HG03045 (cell line): ENCODE measurements around the gene ZG16.
"Not testable (repeated sequence)": the region's sequence is repeated elsewhere in the genome, so short reads cannot be mapped to it uniquely, and the experiment has no call there.

ENCODE experiments used
- ATAC-seq: cut with Tn5 transposase; IDR thresholded peaks from one replicate; pipeline ENCODE4 v1.9.1; 2021; ENCODE audit warnings: mild to moderate bottlenecking, moderate library complexity; ENCODE audit not compliant: unreplicated experiment

Gene ZG16

DNA sequence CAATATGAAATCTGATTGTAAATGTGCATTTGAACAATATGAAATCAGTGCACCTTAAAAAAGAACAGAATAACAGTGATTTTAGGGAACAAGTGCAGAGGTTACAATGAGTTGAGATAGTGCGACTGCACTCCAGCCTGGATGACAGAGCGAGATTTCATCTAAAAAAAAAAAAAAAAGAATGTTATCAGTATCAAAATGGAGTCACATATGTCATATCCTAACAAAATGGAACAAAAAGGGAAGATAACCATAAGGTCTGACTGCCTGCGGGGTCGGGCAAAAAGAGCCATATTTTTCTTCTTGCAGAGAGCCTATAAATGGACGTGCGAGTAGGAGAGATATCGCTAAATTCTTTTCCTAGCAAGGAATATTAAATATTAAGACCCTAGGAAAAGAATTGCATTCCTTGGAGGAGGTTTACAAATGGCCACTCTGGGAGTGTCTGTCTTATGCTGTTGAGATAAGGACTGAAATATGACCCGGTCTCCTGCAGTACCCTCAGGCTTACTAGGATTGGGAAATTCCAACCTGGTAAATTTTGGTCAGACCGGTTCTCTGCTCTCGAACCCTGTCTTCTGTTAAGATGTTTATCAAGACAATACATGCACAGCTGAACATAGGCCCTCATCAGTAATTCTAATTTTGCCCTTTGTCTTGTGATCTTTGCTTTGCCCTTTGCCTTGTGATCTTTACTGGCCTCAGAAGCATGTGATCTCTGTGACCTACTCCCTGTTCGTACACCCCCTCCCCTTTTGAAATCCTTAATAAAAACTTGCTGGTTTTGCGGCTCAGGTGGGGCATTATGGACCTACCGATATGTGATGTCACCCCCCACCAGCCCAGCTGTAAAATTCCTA, 5.3 kb downstream of the ZG16 start:
- not testable (repeated sequence) for ATAC-seq

DNA sequence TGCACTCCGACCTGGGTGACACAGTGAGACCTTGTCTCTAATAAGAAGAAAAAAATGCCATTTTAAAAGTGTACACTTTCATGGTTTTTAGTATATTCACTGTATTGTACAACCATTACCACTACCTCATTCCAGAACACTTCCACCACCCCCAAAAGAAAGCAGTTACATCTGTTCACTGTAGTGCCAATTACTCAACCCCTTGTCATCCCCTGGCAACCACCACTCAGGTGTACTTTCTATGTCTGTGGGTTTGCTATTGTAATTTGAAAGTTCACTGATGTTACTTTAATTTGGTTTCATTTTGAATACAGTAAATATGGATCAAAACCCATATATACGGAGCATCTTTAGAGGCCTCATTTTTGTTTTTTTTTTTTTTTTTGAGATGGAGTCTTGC, 6.1 kb downstream of the ZG16 start:
- no peak for ATAC-seq

DNA sequence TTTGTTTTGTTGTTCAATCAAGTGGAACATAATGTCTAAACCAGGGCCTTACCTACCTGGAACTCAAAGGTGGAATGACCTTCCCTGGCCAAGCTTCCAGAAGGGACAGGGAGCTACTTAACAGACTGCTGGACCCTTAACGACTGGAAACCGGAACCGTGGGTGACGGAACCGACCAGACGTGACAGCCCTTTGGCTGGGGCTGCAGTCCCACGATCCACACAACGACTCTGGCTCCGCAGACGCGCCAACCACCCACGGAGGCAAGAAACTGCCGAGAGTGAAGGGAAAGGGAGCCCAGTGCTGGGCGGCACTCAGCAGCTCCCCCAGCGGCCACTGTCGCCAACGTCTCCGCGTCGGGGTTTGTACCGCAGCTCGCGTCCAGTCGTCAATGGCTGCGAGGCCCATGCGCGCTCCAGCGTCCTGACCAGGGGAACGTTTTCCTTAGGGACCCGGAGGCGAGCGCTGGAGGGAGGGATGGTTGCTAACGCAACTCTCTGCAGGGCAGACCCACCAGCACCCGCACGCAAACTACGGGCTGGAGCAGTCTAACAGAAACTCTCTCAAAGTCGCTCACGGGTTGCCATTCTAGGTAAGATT, 6.9 kb downstream of the ZG16 start:
- ATAC-seq, result no peak

- ATAC-seq, result not testable (repeated sequence)
Observed at GRCh38 chr16:29787155-29787554, 9.1 kb downstream of the ZG16 start.

GRCh38 chr16:29789775-29790182, 11.7 kb downstream of the ZG16 start:
- no peak for ATAC-seq

- ATAC-seq, result peak; percentile 90
Observed at GRCh38 chr16:29790183-29790948, 12.3 kb downstream of the ZG16 start, which contains the start of gene KIF22. KIF22 (plus strand) TSS chr16:29790751; CDS start chr16:29790760, 9 bp downstream.

DNA sequence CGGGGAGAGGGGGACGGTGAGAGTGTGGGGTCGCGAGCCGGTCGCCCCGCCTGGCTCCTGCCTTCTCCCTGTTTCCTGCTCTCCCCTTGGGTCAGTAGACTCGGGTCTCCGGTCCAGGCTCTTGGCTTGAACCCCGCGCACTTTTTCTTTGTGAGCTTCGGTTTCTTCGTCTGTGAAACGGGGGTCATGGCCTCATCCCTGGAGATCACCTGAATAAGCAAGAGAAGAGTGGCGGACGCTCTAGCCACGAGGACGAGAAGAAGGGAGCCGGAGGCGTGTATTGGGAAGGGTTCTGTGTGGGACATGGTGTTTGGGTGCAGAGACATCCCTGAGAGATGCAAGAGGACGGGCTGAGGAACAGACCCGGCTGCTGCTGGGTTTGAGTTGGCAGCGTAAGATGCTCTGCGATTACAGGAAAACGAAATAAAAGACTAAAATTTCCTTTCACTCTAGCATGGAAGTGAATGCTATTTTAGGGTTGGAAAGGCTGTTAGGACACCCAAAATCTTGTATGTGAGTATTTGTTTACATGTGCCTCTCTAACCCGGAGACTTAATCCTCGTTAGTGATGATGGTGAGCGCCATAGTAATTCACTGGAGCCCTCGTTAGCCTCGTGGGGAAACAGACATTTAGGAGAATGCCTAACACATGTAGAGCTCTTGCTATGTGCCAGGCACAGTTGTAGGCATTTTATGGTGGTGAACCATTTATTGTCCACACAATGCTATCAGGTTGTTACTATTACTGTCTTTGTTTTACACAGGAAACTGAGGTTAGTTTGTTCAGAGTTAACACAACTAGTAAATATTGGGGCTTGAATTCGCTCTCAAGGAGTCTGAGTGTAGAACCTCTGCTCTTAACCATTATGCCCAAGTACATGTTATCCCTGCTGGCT, 13.1 kb downstream of the ZG16 start:
- ATAC-seq, result no peak

DNA sequence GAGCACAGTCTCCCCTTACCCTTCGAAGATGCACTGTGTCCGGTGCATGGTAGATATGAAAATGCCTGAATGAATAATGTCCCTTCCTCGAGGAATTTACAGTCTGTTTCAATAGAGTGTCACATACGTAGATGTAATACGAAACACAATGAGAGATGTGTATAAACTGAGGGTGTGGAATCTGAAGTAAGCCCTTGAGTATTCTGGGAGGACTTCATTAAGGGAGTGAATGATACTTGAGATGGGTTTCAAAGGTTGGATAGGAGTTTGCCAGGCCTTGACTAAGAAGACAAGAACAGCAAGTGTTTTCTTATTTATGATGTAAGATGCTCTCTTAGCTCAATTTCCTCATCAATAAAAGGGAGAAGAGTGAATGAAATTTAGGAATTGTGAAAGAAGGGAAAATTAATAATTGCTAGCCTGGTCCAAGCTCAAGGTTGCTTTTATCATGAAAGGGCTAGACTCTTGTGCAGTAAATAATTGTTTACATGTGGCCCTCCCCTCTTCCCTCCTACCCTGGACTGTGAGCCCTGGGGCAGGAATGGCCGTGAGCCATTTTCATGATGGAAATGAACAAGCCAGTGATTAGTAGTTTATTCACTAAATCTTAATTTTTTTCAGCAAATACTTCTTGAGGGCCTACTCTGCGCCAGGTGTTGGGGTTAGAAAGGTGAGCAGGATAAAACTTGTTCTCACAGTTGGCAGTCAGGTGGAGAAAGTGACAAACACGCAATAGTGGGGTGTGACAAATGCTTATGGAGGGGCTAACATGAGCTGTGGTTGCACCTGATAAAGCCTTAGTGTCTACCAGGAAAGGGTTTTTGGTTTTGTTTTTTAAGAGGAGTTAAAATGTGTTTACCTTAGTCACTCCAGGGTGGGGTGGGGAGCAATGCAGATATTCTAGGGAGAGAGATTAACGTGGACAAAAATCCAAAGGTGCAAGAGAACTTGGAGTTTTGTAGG, 14.1 kb downstream of the ZG16 start:
- ATAC-seq, result no peak

GRCh38 chr16:29793153-29793552, 15.1 kb downstream of the ZG16 start:
- not testable (repeated sequence) for ATAC-seq

DNA sequence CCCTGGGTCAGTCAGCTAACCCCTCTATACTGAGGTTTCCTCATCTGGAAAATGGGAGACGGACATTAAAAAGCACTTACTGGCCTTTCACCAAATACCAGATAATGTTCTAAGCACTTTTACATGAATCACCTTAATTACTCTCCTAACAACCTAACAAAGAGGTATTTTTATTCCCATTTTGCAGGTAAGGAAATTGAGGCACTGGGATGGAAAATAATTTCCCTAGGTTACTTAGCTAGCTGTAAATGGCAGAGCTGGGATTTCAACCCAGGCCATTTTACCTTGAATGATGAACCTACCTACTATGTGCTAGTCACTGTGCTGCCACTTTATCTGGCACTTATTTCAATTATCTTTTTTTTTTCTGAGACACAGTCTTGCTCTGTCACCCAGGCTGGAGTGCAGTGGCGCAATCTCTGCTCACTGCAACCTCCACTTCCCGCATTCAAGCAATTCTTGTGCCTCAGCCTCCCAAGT, 16.2 kb downstream of the ZG16 start:
- ATAC-seq, result no peak

DNA sequence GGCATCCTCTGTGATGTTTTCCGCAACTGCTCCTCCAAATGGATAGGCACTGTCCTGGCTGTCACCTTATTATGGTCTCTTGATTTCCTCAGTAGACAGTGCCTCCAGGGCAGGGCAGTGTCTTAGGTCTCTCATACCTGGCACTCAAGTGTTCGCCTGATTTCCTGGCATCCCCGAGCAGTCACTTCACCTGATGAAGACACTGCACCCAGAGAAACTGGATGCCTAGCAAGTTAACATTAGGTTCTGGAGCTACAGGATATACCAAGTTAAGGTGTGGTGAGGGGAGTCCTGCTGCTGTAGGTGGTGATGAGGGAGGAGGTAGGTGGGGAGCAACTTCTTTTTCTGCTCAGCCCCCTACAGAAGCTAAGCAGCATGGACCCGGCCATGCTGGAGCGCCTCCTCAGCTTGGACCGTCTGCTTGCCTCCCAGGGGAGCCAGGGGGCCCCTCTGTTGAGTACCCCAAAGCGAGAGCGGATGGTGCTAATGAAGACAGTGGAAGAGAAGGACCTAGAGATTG, 24.4 kb downstream of the ZG16 start:
- ATAC-seq, result no peak

- no peak for ATAC-seq
Observed at GRCh38 chr16:29804020-29804419, 26.0 kb downstream of the ZG16 start.

DNA sequence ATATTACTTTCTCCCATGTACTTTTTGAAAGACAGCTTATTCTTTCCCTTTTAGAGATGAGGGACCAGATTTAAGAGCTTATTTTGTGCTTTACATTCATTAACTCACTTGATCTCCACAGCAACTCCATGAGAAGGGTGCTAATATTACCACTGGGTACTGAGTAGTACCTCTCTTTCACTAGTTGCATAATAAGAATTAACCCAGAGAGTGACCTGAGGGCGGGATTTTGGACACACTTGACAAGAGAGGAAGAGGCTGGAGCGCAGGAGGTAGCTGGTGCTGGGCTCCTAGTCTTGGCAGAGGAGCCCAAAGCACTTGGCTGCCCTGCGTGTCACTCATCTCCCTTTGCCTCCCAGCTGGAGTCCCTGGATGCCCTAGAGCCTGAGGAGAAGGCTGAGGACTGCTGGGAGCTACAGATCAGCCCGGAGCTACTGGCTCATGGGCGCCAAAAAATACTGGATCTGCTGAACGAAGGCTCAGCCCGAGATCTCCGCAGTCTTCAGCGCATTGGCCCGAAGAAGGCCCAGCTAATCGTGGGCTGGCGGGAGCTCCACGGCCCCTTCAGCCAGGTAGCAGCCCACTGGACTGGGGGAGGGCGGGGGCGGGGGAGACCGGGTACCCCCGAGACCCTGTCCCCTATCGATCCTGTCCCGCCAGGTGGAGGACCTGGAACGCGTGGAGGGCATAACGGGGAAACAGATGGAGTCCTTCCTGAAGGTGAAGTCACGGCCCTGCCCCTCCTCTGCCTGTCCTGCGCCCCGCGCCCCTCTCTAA, 26.6 kb downstream of the ZG16 start:
- no peak for ATAC-seq

DNA sequence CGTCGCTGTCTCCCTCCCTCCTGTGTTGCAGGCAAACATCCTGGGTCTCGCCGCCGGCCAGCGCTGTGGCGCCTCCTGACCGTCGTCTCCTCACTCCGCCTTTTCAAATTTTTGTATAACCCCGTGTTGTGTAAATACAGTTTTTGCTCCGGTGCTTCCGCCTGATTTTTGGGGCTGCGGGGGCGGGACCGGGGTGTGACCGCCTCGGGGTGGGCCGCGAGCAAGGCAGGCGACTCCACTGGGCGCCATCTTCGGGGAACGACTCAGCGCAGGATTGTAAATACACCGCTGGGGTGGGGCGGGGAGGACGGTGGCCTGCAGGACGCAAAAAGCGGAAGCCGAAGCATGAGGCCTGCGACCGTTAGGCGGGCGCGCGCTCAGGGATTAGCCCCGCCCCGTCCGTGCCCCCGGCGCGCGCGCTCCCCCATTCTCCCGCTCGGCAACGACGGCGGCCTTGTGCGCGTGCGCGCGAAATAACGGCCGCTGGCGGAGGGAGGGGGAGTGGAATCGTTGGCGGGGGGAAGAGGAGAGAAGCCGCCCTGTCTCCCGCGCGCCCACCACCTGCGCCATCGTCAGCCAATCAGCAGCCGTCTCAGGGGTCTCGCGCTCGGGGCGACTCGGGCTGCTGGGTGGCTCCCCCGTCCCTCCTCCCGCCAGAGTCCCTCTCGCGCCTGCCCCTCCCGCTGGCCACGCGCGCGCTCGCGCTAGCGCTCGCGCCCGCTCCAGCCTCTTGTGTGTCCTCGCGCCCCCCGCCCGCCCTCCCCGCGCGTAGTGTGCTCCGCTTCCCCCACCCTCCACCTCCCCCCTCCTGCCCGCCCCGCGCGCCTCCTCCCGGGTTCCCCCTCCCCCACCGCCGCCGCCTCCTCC, 27.4 kb downstream of the ZG16 start:
- ATAC-seq, result peak; percentile 49

- no peak for ATAC-seq
Observed at GRCh38 chr16:29806099-29806579, 28.1 kb downstream of the ZG16 start, which contains the start of gene MAZ. MAZ (plus strand) TSS chr16:29806529; CDS start chr16:29806702, 173 bp downstream.

- ATAC-seq, result no peak
Observed at GRCh38 chr16:29806641-29807425, 28.8 kb downstream of the ZG16 start.
